HG03469 (cell line): ENCODE results near the gene RASGEF1C.

Experiments used
- ATAC-seq: cut with Tn5 transposase; IDR thresholded peaks from one replicate; pipeline ENCODE4 v1.9.1; 2021; ENCODE audit warnings: mild to moderate bottlenecking, moderate library complexity, moderate number of reproducible peaks; ENCODE audit not compliant: unreplicated experiment

Gene RASGEF1C

GRCh38 chr5:180209137-180209581 lies at the start of gene RASGEF1C:
Gene RASGEF1C (minus strand): TSS chr5:180209211. CDS start chr5:180138052, 71,159 bp downstream.
- ATAC-seq, result peak; percentile 54

DNA sequence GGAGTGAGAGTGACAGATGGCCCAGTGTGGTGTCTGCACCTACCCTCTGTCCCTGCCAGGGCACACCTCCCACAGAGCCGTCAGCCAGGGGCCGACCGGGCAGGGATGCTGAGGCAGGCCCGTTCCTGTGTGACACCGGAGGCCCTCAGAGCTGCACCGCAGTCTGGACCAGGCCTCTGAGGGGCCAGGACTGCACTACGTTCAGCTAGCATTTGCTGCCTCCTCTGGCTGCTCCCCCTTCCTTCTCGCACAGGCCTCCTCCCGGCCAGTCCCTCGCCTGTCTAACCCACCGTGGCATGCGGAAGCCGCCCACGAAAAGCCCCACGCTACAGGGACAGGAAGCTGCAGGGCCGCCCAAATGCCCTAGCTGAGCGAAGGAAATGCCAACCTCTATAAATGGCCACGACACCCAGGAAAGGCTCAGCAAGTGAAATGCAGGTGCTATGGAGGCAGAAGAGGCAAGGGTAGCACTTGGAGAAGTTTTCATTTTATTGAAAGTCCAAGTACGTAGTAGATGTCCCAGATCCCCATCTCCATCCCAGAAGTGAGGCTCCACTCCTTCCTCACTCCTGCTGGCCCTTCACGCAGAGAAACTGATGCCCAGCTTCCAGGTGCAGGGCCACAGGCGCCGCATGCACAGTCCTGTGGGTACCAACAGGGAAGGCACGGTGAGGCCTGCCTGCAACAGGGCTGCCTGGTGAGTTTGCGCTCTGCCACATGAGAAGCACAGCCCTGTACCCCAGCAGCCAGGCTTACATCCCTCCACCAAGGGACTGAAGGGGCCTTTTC lies 44.2 kb upstream of the RASGEF1C start:
- no peak for ATAC-seq

DNA sequence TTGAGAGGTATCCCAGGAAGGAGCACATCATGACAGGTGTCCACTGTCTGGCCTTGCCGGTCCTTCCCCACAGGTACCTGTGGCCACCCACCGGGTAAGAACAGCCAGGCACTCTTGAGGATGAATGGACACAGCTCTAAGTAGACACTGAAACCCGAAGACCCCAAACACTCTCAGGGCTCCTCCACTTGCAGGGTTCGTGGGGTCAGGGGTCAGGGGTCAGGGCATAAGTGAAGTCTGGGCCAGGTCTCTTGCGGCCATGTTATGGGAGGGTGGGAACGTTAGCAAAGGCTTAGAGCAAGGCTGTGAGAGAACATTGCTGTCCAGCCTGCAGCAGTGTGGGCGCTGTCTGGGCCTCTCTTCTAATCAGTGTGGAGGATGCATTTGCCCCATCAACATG lies 42.9 kb upstream of the RASGEF1C start:
- no peak for ATAC-seq

- no peak for ATAC-seq
Measured at GRCh38 chr5:180251141-180251540, 42.1 kb upstream of the RASGEF1C start.

DNA sequence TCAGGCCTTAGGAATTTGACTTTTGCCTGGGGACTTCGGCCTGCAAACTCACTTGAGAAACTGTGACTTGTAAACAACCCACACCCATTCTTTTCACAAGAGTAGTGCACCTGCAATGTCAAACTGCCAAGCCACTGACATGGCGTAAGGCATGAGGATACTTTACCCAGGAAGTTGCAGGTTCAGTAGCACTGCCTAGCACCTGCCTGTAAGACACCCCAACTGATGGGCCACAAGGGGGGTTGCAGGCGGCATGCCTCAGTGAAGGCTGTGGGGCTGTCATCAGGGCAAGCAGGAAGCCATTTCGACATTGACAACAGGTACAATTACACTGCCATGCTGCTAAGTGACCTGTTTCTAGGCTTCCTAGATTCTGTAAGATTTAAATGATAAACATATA lies 41.3 kb upstream of the RASGEF1C start:
- ATAC-seq, result no peak

- ATAC-seq, result no peak
Measured at GRCh38 chr5:180241600-180241999, 32.6 kb upstream of the RASGEF1C start.

DNA sequence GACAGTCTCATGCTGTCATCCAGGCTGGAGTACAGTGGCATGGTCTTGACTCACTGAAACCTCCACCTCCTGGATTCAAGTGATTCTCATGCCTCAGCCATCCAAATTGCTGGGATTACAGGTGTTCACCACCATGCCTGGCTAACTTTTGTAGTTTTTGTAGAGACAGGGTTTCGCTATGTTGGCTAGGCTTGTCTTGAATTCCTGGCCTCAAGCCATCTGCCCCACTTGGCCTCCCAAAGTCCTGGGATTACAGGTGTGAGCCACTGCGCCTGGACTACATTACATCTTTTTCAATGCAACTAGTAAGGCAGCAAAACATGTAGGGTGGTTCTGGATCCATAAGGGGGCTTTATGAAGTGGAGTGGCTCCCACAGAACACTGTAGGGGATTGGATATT lies 29.6 kb upstream of the RASGEF1C start:
- no peak for ATAC-seq

- no peak for ATAC-seq
Measured at GRCh38 chr5:180235846-180236245, 26.8 kb upstream of the RASGEF1C start.

- ATAC-seq, result no peak
Measured at GRCh38 chr5:180235077-180235476, 26.1 kb upstream of the RASGEF1C start.

DNA sequence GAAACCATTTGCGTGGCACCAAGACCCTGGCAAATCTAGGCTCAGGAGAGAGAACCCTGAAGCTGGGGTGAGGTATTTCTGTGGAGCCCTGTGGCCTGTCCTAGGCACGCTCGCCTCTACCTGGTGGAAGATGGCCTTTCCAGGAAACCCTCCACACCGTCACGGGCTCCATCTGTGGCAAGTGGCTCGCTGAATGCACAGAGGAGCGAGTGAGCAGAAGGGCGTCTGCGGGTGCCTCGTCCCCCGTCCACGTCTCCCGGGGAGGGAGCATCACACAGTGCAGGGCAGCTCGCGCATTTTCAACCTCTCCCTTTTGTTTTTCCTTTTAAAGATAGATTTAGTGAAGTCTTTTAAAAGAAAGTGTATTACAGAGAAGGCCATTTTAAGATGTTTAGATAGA lies 25.3 kb upstream of the RASGEF1C start:
- ATAC-seq, result no peak

- ATAC-seq, result no peak
Measured at GRCh38 chr5:180233729-180234128, 24.7 kb upstream of the RASGEF1C start.

GRCh38 chr5:180230017-180230416 lies 21.0 kb upstream of the RASGEF1C start:
- no peak for ATAC-seq

GRCh38 chr5:180222056-180222455 lies 13.0 kb upstream of the RASGEF1C start:
- no peak for ATAC-seq

DNA sequence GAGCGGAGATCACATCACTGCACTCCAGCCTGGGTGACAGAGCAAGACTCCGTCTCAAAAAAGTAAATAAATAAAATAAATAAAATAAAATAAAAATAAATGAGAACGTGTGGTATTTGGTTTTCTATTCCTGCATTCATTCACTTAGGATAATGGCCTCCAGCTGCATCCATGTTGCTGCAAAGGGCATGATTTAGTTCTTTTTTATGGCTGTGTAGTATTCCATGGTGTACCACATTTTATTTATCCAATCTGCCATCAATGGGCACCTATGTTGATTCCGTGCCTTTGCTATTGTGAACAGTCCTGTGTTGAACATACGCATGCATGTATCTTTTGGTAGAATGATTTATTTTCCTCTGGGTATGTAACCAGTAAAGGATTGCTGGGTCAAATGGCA lies 8.8 kb upstream of the RASGEF1C start:
- no peak for ATAC-seq

DNA sequence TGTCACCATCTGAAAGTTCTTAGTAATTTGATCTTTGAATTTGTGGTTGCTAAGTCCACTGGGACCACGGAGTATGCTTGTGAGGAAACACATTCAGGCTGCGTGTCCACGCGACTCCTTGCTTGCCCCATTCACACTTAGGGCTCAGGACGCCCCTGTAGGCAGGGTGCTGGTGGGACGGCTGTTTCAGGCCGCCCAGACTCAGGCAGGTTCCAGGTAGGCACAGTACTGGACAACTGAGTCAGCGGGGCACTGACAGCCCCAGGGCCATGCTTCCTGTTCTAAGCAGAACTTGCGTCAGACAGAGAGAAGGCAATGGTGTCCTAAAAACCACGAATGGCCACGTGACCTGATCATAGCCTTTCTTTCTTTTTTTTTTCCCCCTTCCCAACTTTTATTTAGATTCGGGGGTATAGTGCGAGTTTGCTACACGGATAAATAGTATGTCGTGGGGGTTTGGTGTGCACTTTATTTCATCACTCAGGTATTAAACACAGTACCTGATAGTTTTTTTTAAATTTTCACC lies 7.7 kb upstream of the RASGEF1C start:
- ATAC-seq, result no peak

DNA sequence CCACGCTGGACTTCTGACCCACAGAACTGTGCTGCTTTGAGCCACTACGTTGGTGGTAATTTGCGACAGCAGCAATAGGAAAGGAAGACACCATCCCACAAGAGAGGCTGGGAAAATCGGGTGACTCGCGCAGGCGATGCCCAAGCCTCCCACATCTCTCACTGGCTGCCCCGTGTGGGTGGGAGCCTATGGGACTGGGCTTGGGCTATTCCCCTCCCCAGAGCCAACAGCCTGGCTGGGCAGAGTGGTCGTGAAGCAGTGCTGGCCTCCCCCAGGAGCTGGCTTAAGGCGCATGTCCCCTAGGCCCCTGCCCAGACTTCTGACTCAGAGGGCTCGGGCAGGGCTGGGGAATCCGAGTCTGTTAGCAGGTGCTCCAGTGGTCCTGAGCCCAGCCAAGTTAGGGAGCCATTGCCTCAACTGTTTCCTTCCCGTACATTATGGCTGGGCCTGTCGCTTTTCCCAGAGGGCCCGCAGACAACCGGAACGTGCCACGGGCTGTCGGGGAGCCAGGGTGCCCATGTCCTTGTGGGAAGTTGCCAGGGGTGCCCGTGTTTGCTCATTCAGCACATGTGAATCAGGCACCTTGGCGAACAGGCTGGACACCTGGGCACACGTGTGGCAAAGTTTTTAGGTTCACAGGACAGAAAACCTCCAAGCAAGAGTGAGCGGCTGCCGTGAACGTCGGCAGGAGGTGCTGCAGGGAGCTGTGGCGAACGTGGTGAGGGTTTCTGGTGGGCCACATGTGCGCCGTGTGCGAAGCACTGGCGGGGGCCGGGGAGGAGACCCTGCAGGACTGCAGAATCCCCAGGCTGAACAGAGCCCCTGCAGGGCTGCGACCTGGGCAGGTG lies 7.0 kb upstream of the RASGEF1C start:
- ATAC-seq, result no peak

DNA sequence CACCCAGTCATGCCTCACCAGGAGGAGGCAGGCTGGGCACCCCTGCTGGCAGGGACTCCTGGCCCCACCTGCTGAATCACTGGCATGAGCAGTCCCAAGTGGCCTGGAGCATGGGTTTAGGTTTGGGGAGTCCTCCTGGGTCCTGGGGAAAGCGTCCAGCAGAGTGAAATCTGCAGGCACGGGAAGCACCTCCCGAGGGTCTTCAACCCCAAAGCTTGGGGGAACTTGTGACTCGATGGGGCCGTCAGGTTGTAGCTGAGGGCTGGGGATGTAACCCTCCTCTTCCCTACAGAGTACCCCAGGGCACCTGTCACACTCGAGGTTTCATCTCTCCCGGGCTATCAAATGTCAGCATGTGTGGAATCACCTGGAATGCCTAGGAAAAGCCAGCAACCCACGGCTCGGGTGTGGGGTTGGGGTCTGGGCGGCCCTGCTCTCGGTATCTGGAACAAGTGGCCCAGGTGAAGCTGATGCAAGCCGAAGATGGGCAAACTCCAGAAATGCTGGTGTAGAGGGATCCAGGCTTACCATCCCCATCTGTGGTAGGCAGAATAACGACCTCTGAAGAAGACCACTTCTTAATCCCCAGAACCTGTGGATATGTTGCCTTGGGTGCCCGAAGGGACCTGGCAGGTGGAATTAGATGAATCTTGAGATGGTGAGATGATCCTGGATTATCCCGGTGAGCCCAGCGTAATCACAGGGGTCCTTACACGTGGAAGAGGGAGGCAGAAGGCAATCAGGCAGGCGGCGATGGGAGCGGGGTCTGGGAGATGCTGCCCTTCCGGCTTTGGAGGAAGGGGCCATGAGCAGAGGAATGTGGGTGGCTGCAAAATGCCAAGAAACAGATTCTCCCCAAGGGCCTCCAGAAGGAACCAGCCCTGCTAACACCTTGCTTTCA lies 6.1 kb upstream of the RASGEF1C start:
- ATAC-seq, result no peak

- ATAC-seq, result no peak
Measured at GRCh38 chr5:180213657-180214207, 4.7 kb upstream of the RASGEF1C start.

DNA sequence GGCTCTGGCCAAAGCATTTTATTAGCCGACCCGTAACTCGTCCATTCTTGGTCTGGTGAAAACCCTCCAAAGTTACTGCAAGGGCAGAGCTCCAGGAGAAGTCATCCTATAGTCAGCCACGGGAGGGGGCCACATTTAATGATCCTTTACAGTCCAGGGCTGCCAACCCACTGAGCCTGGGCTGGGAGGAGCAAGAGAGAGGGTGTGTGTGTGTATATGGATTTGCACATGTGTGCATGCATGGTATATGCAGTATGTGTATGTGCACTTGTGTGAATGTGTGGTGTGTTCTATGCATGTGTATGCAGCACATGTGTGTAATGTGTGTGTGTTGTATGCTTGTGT lies 4.2 kb upstream of the RASGEF1C start:
- ATAC-seq, result no peak
